ENCODE results near the gene GOLIM4.

The GOLIM4 gene

DNA sequence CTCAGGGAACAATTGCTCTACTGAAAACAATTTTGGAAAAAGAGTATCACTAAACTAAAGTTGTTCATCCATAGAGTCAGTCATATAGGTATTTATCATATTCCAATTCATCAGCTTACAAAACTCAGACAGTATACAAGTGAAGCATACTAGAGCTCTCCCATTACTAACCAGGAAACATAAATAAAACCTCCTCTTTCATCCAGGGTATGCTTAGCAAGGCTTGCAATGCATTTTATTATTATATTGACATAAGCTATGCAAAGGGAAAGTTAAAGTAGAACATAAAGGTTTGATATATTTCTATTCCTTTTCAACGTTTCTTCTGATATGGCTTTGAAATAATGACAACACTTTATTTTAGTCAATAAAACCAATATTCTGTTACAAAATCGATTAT lies 106.7 kb downstream of the GOLIM4 start:
- no peak for DNase-seq

- DNase-seq, result no peak
Observed at GRCh38 chr3:167983583-167983982, 112.1 kb downstream of the GOLIM4 start.

DNA sequence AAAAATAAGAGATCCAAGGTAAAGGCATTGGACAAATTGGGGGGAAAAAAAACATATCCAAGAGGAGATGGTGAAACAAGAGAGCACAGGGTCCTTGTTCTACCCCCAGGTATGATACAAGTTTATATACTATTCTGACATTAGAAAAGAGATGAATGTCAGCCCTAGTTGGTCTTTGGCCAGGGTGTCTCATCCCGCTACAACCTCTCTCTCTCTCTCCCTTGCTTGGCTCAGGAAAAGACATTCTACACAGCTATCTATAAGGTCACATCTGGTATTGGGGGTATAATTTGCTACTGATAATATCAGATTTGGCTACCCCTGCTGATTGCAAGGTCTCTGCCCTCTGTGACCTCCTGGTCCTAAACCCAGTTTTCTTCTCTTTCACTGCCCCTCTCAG lies 117.2 kb downstream of the GOLIM4 start:
- no peak for DNase-seq

GRCh38 chr3:167978071-167978470 lies 117.7 kb downstream of the GOLIM4 start:
- DNase-seq, result no peak

GRCh38 chr3:167976516-167977361 lies 119.0 kb downstream of the GOLIM4 start:
- no peak for DNase-seq

DNA sequence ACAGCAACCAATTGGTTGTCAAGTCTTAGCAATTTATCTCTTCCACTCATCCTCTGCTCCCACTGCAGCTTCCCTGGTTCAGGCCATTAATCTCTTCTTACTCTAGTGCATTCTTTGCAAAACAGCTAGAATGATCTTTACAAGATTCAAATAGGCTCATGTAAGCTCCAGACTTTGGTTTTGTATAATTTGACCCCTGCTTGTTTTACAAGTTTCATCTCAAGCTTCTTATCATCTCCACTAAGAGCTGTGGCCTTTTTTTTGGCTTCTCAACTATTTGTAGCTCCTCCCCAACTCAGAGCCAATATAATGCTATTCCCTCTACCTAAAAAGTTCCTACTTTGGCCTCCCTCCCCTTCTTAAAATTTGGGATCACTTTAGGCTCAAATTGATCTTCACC lies 121.8 kb downstream of the GOLIM4 start:
- no peak for DNase-seq

GRCh38 chr3:167973046-167973445 lies 122.7 kb downstream of the GOLIM4 start:
- DNase-seq, result no peak

DNA sequence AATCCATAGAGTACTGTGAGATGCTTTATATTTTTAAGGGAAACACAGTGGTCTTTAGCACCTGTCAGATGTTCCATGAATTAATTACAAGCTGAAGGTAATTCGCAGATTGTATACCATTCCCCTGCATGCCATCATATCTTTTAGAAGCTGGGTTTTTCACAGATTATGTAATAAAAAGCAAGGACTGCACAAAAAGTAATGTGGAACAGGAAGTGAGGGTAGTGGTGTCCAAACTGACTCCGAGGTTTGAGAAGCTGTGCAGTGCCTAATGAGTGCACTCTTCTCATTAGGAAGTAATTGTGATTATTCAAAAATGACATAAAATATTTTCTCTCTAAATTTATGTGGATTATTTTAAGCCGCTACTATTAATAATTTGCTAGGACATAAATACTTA lies 123.2 kb downstream of the GOLIM4 start:
- DNase-seq, result no peak

- DNase-seq, result no peak
Observed at GRCh38 chr3:167969548-167969947, 126.2 kb downstream of the GOLIM4 start.

DNA sequence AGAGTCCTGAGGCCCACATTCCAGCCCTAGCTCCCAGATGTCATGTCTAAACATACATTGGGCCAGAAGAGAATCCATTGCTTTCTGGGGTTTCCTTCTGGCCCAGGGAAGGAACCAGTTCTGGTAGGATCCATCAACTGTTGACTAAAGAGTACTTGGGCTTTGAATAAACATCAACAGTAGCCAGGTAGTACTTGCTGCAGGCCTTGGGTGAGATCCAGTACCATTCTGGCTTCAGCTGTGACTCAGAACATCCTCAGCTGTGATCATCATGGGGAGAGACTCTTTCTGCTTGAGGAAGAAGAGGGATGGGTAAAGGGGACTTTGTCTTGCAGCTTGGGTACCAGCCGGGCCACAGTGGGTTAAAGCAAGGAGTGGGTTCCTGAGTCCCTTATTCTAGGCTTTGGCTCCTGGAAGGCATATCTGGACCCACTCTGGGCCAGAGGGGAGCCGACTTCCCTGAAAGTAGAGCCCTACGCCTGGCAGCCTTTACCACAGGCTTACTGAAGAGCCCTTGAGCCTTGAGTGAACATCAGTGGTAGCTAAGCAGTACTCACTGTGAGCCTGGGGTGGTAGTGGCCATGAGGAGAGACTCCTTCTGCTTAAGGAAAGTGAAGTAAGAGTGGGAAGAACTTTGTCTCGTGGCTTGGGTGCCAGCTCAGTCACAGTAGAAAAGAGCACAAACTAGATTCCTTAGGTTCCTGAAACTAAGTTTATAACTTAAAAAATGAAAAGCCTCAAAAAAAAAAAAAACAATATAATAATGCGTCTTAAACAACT lies 128.3 kb downstream of the GOLIM4 start:
- no peak for DNase-seq

All from NCI-H748 treated with DMSO at 0.1 percent for 48 hours (cell line).